Inflammatory macrophage treated with lipopolysaccharide for 4 hours (primary cell): ENCODE data around the gene GRIK1.

ENCODE experiments used
- DNase-seq: peaks from one replicate; pipeline ENCODE4 v3.0.0-alpha.2; 2020

GRIK1 gene

DNA sequence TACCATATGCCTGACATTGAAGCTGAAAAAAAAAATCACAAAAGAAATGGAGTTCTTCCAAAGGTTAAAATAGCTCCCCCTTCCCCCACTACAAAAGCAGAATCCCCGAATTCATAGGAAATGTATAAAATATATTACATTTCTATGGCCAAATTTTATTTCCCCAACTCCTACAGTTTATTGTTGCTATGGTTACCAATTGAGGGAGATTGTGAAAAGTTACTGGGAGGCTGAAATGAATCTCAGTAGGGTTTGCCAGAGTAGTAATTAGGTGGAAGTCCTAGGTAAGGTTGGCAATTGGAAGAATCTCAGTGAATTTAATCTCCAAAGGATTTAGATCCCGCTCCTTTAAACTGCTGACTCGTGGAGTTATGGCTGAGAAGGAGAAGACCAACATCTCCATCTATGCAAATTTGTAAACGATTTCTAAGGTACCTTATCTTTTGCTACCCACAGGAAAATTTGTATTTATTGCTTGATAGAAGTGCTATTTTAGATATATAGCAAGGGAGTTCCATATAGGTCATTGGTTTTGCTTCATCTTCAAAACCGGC lies 359.0 kb downstream of the GRIK1 start:
- no peak for DNase-seq

- no peak for DNase-seq
These were observed 361.5 kb downstream of the GRIK1 start for GRCh38 chr21:29578306-29578705.

- no peak for DNase-seq
These were observed 367.8 kb downstream of the GRIK1 start for GRCh38 chr21:29571949-29572348.

DNA sequence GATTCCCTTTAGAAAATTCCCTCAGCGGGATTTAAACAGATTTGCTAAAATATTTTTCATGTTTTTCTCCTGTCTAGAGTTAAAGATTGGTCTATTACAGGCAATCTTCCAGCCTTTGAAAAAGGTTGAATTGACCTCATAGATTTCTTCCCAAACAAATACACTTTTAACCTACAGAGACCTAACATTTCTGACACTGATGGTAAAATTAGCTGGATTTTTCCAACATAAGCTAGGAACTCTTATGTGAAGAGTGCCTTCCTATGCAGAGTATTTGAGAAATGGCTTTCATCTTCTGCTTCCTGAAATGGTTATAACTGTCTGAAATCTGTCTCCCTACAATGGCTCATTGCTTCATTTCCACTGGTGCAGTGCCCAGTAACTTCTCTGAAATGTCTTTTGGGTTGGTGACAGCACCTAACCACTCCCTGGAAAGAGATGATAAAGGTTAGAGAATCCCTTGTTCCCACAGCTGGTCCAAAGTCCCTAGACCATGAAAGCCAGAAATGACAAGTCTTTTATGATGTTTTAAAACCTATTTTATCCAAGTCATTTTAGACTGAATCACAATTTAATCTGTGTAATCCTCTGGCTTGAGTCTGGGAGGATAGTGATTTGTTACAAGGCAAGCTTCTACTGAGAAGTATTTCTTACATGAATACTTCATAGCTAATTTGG lies 371.6 kb downstream of the GRIK1 start:
- no peak for DNase-seq

DNA sequence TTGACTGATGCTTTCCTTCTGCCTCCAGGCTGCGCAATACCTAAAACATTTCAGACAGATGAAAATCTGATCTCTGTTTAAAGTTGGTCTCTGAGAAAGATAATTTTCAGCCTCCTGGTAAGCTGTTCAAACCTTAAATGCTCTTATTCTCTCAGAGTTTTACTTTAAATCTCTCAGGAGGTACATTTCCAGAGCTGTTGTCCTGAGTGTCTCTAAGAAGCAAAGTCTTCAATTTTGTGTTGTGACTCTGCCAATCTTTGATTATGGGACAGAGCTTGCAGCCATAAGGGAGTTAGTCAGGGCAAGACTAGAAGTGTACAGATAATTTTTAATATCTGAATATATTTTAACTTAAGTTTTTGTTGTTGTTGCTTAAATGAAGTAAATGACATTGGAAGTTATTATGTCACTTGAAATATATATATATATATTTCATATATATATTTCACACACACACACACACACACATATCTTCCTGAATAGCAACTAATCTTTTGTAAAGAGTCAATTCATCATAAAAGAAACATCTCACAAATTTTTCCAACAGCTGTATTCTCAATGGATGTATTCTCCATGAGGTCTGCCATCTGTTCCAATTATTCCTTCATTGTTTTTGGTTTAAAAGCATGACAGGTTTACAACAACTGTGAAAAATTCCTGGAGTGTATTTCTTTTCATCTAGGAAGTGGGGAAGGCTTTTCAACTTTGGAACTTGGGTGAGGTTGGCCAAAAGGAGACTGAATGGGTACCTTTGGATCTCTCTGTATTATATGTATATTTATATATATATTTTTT lies 381.7 kb downstream of the GRIK1 start:
- no peak for DNase-seq

GRCh38 chr21:29557200-29557599 lies 382.6 kb downstream of the GRIK1 start:
- DNase-seq = peak; percentile 55

GRCh38 chr21:29555601-29556000 lies 384.2 kb downstream of the GRIK1 start:
- no peak for DNase-seq

DNA sequence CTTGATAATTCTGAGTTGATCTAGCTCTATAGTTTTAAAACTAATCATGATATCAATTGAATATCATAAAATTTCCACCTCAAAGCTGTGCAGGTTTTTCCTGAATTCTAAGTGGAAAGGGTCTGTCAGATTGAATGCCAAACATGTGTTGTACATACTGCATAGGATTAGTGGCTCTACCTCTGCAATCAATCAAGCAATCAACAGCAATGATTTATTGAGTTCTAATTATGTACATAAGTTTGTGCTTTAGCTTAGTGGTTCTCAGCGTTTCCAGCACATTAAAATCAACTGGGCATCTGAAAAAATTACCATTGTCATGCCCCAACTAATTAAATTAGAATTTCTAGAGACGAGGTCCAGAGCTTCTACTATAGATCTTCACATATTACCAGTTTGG lies 389.6 kb downstream of the GRIK1 start:
- DNase-seq = no peak

DNA sequence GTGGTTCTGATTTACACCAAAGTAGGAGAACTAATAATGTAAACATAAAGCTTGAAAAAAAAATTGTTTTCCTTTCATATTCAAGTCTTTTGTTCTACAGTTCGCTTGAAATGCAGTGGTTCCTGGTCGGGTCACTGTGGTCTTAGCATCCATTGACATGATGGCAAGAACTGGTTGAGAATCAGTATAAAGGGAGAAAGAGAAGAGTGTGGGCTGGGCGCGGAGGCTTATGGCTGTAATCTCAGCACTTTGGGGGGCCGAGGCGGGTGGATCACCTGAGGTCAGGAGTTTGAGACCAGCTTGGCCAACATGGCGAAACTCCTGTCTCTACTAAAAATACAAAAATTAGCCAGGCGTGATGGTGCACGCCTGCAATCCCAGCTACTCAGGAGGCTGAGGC lies 390.2 kb downstream of the GRIK1 start:
- DNase-seq = no peak

DNA sequence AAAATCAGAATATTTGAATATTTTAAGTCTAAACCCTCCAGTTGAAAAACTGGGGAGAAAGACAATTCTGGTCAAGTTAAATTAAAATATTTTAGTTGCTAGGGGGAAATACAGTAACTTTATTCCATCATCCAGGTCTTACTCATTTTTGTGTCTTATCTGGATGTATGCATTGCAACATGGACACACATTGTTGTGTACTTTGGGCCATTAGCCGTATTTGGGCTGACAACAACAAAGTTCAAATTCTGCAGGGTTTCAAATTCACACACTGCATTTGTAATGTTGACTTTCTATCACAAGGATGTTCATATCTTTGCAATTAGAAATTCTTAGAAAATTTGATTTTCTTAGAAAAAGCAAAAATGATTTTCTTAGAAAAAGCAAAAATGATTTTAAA lies 391.8 kb downstream of the GRIK1 start:
- DNase-seq = no peak

GRCh38 chr21:29546071-29546470 lies 393.7 kb downstream of the GRIK1 start:
- no peak for DNase-seq

GRCh38 chr21:29540289-29540688 lies 399.5 kb downstream of the GRIK1 start:
- no peak for DNase-seq

- DNase-seq = no peak
These were observed 401.7 kb downstream of the GRIK1 start for GRCh38 chr21:29538115-29538514.

DNA sequence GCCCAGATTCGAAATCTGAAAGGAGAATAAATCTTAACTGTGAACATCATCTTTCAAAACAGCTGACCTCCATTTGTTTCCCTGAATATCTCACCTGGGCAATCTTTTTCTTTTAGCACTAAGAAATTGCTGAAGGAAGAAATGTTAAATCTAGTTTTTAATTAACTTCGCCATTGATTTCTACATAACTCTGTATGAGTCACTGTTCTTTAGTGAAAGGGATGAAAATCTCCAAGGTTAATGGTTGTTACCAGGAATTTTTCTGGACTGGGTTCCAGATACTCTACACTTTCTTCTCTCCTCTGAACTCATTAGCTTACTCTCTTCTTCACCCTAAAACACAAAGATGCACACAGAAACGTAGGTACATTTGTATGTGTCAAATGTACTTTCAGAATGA lies 405.3 kb downstream of the GRIK1 start:
- no peak for DNase-seq

DNA sequence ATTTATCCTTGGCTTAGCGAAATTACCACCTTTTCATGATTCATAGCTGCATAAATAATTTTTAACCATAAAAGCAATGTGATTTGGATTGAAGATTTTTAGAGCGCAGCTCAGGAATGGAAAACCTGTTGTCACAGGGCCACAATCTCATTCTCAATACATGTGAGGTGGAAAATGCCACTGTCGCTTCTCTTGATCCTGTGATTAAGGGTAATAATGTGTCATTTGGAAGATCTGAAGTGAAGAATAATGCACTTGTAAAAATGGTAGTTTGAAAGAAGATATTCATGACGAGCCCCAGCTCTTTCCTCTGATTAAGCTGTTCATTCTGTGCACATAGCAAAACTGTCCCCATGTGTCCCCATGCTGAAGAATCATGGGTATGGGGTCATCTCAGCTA lies 410.7 kb downstream of the GRIK1 start:
- no peak for DNase-seq

DNA sequence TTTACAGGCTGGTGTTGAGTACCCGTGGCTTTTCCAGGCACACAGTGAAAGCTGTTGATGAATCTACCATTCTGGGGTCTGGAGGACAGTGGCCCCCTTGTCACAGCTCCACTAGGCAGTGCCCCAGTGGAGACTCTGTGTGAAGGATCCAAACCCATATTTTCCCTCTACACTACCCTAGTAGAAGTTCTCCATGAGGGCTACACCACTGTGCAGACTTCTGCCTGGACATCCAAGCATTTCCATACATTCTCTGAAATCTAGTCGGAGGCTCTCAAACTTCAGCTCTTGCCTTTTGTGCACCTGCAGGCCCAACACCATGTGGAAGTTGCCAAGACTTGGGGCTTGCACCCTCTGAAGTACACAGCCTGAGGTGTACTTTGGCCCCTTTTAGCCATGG lies 413.3 kb downstream of the GRIK1 start:
- DNase-seq = no peak

GRCh38 chr21:29524055-29524454 lies 415.7 kb downstream of the GRIK1 start:
- no peak for DNase-seq

- DNase-seq = no peak
These were observed 416.1 kb downstream of the GRIK1 start for GRCh38 chr21:29523646-29524045.

DNA sequence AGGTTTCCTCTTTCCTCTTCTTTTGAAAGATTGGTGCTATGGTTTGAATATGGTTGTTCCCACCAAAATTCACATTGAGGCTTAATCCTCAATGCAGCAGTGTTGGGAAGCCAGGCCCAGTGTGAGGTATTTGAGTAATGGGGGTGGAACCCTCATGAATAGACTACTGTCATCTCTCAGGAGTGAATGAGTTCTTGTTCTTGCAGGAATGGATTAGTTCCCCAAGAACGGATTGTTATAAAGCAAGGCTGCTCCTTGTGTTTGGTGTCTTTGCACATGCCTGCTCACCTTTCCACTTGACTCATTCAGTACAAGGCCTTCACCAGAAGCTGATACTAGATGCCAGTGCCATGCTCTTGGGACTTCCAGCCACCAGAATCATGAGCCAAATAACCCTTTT lies 417.9 kb downstream of the GRIK1 start:
- DNase-seq = no peak

DNA sequence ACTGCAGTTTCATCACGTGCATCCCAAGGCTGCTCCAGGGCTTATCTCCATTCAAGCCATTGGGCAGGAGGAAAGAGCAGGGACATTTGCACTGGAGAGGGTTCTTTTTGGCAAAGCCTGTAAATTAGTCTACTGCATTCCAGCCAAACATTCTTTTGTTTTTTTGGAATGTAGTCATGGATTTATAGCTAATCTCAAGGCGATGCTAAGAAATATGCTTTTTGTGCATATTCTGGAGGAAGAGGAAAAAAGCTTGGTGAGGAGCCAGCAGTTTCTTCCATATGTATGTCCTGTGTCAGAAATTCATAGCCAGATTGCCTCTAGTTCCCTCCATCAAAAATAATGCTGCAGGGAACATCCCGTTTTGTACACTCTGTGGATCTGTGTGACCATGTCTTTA lies 419.6 kb downstream of the GRIK1 start:
- no peak for DNase-seq

DNA sequence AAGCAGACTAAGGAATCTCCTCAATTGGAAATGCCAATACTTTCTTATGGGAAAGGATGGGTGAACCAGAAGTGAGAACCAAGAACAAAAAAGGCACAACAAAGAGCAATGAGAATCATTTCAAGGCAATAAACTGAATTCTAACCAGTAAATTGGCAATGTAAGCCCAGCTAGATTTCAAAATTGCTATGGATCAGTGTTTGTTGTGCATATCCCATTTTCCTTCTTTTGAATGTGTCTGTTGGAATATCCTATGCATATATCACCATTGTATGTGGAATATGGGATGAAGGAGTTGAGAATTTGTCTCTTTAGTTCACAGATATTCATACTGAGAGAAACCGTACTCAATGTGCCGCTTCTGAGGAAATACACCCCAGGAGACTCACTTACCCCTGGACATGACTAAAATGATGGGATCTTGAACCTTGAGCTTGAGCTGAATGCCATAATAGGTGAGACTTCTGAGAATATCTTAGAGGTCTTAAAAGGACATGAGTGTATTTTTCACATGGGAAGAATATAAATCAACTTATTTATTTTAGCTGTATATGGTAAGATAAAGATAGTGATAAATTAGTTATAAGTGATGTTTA lies 425.0 kb downstream of the GRIK1 start:
- DNase-seq = no peak

DNA sequence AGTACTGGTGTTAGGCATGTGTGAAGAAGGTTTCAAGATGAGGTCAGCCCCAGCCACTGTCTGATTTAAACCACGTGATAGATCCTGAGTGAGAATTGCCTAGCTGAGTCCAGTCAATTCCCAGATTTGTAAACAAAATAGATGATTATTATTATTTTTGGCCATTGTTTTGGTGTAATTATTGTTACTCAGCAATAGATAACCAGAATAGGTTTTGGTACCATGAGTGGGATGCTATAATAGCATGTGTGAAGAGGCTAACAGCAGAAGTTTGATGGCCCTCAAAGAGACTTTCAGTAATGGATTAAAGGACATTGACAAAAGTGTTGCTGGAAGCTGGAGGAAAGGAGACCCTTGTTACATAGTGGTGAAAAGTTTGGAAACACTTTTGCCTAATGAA lies 426.3 kb downstream of the GRIK1 start:
- DNase-seq = no peak

DNA sequence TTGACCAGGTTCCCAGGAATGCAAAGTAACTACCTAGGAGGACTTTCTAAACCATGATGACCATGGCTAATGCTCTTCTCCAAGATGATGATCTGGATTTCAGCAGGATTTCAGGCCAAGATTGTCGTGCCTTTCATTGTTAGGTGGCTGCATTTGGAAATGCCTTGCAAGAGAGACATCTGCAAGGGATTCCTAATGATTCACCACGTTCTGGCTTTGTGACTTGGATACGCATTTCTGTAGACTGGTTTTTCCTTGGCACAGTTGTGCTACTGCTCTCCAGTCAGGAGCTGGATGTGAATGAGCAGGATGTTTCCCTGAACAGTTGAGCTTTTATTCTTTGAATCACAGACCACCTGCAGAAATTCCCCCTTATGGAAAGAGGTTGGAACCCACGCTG lies 428.7 kb downstream of the GRIK1 start:
- DNase-seq = no peak

DNA sequence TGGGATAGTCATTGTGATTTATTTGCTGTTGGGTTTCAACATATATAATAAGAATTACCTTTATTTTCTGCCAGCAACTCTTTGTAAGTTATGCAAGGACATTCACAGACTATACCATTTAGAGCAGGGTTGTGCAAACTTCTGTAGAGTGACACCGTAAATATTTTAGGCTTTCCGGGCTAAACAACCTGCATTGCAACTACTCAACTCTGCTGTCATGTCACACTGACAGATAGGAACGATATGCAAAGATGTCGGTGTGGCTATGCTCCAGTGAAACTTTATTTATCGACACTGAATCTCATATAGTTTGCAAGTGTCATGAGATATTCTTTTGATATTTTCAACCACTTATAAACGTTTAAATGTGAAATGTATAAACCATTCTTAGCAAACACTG lies 430.7 kb downstream of the GRIK1 start:
- no peak for DNase-seq
